Head of caudate nucleus (tissue), 42 donors: Measurements from ENCODE around the gene ACTL7B.
"Not testable (repeated sequence)": the region's sequence is repeated elsewhere in the genome, so short reads cannot be mapped to it uniquely, and the experiment has no call there.

Source experiments
- DNase-seq, 42 donors: peaks; one replicate each; pipeline versions ENCODE4 v3.0.0 to v3.0.0-alpha.2; 2020 to 2021; ENCODE audit warnings: mixed read lengths in 7 of 42
- intact Hi-C: fragments of 100-400 bp; cut with DNase I; formaldehyde crosslinking; loops from one replicate; pipeline ENCODE4 v1.15.0; 2022

The ACTL7B gene

DNA sequence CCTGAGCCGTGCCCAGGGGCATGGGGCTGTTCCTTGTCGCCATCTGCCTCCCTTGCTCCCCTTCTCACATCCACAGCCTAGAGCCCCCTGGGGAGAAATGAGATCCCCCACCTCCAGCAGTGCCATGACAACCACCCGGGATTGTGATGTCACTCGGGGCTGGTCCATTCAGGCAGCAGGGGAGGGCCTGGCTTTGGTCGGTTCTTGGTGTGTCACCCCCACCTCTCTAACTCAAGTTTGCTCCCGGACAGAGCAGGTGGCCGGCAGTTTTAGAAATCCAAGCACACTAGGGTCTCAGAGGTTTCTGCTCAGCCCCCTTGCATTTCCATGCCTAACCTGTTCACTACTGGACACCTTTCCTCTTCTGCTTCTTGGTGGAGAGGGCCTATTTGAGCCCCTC lies at the start of gene ACTL7B:
TSS of gene ACTL7B (minus strand) at position 99 of the 400 bp plus-strand sequence. CDS start at position 43, 56 bp downstream.
- DNase-seq, result no peak
- intact Hi-C loops, result no loop called here

GRCh38 chr9:108905494-108905893 lies 49.7 kb upstream of the ACTL7B start:
- intact Hi-C loops, result no loop called here

GRCh38 chr9:108904161-108904560 lies 48.4 kb upstream of the ACTL7B start:
- DNase-seq, result no peak
- intact Hi-C loops, result no loop called here

More at GRCh38 chr9:108905494-108905893, 49.7 kb upstream of the ACTL7B start:
- DNase-seq, result no peak

- intact Hi-C loops, result no loop called here
- DNase-seq, result no peak
These were observed 47.8 kb upstream of the ACTL7B start for GRCh38 chr9:108903420-108904103.

GRCh38 chr9:108900176-108900575 lies 44.4 kb upstream of the ACTL7B start:
- intact Hi-C loops, result no loop called here
- no peak for DNase-seq

GRCh38 chr9:108899023-108899695 lies 43.4 kb upstream of the ACTL7B start:
- intact Hi-C loops, DNase-seq: not testable (repeated sequence)

DNA sequence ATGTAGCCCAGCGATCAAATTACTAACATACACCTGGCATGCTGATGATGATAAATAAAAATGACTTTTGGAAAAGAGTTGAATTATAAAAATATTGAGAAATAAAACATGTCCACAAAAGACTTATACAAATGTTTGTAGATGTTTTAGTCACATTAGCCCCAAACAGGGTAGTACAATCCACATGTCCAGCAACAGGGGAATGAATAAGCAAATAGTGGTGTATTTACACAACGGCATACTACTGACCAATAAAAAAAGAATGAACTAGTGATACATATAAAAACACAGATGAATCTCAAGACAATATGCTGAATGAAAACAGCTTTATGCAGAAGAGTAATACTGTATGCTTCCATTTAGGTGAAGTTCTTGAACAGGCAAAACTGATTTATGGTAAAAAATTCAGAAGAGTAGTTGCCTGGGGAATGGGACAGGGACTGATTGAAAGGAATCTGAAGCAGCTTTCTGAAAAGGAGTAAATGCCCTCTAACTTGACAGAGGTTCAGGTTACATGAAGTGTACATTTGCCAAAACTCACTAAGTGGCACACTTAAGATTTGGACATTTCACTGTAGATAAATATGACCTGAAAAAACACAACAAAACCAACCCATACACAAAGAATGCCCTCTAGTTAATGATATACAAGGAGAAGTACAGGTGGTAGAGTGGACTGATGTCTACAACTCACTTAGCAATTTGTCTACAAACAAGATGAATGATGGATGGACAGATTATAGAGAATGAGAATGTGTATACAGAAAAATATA lies 41.7 kb upstream of the ACTL7B start:
- DNase-seq, result no peak
- intact Hi-C loops, result no loop called here

DNA sequence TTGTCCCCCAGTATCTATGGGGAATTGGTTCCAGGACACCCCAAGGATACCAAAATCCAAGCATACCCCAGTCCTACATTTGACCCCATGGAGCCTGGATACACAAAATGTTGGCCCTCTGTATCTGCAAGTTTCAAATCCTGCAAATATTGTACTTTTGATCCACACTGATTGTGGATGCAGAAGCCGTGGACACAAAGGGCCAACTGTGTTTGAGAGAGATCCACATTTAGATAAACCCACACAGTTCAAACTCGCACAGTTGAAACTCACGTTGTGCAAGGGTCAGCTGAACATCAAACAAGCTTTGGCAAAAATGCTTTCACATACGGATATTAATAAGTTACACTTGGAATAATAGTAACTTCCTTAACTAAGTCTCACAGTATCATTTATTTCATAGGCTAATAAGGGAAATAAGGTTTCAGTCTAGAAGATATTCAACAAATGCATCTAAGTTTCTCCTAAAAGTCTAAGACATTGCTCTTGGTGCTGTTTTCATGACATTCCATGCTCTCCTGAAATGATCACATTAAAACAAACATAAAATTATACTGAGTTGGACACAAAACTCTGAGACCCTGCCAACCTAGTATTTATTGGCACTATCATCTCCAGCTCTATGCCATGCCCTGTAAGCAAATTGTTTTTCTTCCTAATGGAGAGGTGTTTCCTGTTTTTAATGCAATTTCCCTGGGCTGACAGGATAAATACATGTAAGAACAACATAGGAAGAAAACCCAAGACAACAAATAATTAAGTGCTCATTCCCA lies 38.6 kb upstream of the ACTL7B start:
- DNase-seq, result no peak
- intact Hi-C loops, result no loop called here

GRCh38 chr9:108889649-108890067 lies 33.9 kb upstream of the ACTL7B start:
- intact Hi-C loops, result no loop called here
- no peak for DNase-seq

DNA sequence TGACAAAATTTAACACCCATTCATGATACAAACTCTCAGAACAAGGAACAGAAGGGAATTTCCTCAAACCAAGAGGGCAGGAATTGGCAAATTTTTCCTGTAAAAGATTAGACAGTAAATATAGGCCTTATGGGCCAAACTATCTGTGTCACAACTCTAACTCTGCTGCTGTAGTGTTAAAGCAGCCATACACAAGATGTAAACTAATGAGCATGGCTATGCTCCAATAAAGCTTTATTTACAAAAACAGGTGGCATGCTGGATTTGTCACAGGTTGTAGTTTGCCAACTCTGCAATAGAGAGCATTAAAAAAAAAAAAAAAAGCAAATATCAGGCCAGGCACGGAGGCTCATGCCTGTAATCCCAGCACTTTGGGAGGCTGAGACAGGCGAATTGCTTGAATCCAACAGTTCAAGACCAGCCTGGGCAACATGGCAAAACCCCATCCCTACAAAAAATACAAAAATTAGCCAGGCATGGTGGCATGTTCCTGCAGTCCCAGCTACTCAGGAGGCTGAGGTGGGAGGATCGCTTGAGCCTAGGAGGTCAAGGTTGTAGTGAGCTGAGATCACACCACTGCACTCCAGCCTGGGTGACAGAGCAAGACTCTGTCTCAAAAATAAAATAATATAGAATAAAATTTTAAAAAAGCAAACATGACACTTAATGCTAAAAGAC lies 30.9 kb upstream of the ACTL7B start:
- DNase-seq, intact Hi-C loops: not testable (repeated sequence)

DNA sequence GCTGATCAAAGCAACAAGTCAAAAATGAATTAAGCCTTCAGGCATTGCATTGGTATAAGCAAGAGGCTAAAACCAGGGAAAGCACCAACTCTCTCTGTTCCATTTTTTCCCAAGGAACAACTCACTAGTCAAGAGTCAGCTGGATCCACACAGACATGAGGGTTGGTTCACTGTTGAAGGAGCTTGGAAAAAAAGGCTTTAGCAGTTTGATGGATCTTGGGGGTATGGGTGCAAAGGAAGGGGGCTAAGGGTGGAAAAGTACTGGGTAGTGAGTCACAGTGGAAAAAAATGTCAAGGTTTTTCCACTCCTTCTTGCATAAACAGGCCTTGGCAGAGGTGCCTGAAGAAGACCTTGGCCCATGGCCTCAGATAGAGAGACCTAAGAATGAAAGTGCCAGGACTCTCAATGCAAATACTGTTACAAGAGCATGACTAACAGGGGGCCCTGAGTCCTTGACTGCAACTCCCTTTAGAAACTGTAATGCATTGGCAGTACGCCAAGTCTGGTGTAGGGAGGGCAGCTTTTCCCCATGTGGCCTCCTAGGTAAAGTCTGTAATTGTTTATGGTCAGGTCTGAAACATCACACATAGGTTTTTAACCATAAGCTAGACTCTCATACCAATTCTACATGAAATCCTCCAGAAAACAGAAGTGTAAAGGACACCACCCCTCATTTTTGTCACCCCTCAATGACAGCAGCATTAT lies 30.0 kb upstream of the ACTL7B start:
- intact Hi-C loops, result no loop called here
- DNase-seq, result no peak

DNA sequence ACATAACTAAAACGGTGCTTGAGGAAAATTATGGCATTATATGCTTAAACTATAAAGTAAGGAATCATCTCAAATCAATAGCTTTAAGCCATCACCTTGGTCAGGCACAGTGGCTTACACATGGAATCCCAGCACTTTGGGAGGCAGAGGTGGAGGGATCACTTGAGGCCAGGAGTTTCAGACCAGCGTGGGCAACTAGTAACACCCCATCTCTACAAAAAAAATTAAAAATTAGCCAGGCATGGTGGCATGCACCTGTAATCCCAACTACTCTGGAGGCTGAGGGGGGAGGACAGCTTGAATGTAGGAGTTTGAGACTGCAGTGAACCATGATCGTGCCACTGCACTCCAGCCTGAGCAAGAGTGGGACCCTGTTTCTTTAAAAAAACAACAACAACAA lies 28.9 kb upstream of the ACTL7B start:
- intact Hi-C loops, result no loop called here
- DNase-seq, result no peak

- intact Hi-C loops, result no loop called here
- DNase-seq, result no peak
These were observed 27.3 kb upstream of the ACTL7B start for GRCh38 chr9:108883085-108883484.

DNA sequence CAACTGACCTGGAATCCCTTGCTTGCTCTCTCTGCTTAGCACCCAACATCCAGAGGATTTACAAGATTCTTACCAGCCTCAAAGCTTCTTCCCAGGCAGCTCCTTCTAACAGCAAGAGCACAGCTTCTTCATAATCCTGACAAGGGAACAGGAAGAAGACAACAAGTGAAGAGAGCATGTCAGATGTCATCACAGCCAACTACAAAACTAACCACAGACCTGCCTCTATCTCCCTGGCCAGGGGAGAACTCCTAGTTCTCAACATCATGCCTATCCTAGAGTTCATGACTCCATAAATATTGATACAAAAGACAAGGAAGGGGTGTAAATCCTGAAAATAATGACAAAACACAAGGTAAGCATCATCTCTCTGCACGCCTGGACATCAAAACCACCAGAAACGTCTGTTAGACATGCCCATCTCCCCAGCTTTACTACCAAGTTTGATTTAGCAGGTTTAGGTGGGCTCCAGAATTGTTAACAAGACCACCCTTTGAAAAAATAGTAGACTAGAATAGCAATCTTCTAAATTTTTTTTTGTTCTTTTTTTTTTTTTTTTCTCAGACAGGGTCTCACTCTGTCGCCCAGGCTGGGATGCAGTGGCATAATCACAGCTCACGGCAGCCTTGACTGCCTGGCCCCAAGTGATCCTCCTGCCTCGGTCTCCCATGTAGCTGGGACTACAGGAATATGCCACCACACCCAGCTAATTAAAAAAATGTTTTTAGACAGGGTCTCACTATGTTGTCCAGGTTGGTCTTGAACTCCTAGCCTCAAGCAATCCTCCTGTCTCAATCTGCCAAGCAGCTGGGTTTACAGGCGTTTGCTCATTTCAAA lies 26.5 kb upstream of the ACTL7B start:
- intact Hi-C loops, result no loop called here
- no peak for DNase-seq

DNA sequence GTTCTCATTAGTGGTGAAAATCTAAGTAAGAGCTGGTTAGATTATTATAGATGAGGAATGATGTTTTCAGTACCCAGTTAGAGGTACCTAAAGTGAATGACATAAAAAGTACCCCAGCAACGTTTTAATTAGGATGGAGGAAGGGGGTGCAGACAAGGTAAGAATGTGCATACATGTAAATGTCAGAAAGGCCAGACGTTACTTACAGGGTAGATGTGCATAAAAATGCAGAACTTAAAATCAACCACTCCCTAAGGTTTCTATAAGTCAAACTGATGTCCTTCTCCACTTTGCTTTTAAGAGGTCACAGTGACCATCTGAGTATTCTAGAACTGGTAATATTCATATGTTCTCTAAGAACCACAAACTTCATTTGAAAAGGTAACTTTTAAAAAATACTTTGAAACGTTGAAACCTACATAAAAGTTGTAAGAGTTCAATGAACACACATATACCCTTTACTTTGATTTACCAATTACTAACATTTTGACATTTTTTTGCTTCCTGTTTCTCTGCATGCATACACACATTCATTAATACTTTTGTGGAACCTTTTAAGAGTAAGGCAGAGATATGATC lies 25.0 kb upstream of the ACTL7B start:
- DNase-seq, result no peak
- intact Hi-C loops, result no loop called here

DNA sequence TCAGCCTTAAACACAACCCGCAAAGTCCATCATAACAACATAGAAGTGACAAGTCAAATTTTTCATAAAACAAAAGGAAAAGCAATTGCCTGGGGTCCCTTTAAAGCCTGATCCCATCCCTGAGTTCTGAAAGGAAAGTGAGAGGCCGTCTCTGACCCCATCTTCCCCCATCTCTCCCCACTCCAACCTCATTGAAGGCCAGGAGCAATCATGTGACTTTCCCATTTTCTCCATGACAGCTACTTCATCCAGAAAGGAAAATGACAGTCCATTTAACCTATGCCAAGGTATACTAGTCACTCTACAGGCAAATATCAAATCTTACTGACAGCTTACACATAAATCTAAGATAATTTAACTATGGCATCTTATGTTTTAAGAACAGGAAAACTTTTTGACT lies 21.7 kb upstream of the ACTL7B start:
- intact Hi-C loops, result no loop called here
- DNase-seq, result no peak

- DNase-seq, result no peak
- intact Hi-C loops, result no loop called here
These were observed 20.6 kb upstream of the ACTL7B start for GRCh38 chr9:108876425-108876824.
